Measurements from ENCODE around the gene TMEM97. TPM values are rescaled to one million over a fixed set of nuclear protein-coding genes. Genes with fewer than 3 reads are reported as not detected.
"Not testable (repeated sequence)": the region's sequence is repeated elsewhere in the genome, so short reads cannot be mapped to it uniquely, and the experiment has no call there.

TMEM97 gene
- total RNA-seq, 1 donor from 2014 or later = 50.1 TPM

GRCh38 chr17:28335959-28336871 lies 17.2 kb downstream of the TMEM97 start:
- peak in 1 of 2 donors; percentile 52 for DNase-seq (ENCODE audit: low spot score in 2 of 2)
- FAIRE-seq = no peak

- FAIRE-seq (no peak), DNase-seq (ENCODE audit: low spot score in 2 of 2) (no peak)
These were observed 19.2 kb downstream of the TMEM97 start for GRCh38 chr17:28338056-28338768.

GRCh38 chr17:28338769-28339212 lies 19.8 kb downstream of the TMEM97 start:
- not testable (repeated sequence) for FAIRE-seq; DNase-seq (ENCODE audit: low spot score in 2 of 2)

GRCh38 chr17:28339431-28339830 lies 20.4 kb downstream of the TMEM97 start:
- no peak for DNase-seq (ENCODE audit: low spot score in 2 of 2)
- FAIRE-seq = no peak

DNA sequence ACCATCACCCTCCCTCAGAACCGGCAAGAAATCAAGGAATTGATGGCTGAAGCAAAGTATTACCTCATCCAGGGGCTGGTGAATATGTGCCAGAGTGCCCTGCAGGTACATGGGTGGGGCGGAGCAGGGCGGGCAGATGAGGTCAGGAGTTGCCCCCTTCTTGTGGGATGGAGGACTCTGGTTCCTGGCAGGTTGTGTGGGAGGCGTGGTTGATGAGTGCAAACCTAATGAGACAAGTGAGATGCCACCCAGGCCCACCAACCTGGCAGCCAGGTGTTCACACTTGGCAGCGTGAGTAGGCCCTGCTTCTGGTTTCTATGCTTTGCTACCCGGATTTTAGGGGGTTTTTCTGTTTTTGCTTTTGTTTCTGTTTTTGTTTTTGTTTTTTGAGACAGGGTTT lies 21.4 kb downstream of the TMEM97 start:
- no peak for FAIRE-seq
- DNase-seq (ENCODE audit: low spot score in 2 of 2) = no peak

DNA sequence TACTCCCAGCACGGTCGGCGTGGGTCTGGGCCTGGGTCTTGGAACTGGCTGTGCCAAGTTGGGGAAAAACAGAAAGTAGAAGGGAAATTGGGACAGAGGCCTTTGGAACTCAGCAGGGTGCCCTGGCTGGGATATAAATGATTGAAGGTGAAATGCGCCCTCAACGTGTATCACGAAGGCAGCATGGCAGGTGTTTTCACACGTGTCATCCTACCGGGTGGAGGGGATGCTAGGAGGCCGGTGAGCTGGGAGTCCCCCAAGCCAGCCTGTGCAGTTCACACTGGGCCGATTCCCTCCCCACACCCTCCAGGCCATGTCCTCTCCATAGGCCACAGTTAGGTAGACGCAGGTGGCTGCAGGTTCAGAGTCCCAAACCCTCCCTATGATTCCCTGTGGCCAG lies 22.5 kb downstream of the TMEM97 start:
- no peak for FAIRE-seq
- no peak for DNase-seq (ENCODE audit: low spot score in 2 of 2)

- no peak for DNase-seq (ENCODE audit: low spot score in 2 of 2)
- no peak for FAIRE-seq
These were observed 23.3 kb downstream of the TMEM97 start for GRCh38 chr17:28342313-28342712.

GRCh38 chr17:28343491-28343932 lies 24.5 kb downstream of the TMEM97 start:
- no peak for DNase-seq (ENCODE audit: low spot score in 2 of 2)
- FAIRE-seq = no peak

- FAIRE-seq (no peak), DNase-seq (ENCODE audit: low spot score in 2 of 2) (no peak)
These were observed 25.0 kb downstream of the TMEM97 start for GRCh38 chr17:28344011-28344410.

DNA sequence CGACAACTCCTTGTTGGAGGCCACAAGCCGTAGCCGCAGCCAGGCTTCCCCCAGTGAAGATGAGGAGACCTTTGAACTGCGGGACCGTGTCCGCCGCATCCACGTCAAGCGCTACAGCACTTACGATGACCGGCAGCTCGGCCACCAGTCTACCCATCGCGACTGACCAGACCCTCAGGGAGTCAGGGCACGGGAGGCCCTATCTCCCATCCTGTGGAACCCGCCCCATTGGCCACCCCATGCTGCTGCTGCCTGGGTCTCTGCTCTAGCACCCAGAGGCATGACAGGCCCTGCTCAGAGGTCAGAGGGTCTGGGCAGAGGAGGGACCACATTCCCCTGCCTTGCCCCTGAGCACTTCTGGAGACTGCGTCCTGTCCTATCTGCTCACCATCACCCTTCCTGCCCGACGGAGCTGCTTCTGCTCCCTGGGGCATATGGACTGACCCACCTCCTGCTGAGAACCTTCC lies 25.5 kb downstream of the TMEM97 start:
- no peak for DNase-seq (ENCODE audit: low spot score in 2 of 2)
- no peak for FAIRE-seq

DNA sequence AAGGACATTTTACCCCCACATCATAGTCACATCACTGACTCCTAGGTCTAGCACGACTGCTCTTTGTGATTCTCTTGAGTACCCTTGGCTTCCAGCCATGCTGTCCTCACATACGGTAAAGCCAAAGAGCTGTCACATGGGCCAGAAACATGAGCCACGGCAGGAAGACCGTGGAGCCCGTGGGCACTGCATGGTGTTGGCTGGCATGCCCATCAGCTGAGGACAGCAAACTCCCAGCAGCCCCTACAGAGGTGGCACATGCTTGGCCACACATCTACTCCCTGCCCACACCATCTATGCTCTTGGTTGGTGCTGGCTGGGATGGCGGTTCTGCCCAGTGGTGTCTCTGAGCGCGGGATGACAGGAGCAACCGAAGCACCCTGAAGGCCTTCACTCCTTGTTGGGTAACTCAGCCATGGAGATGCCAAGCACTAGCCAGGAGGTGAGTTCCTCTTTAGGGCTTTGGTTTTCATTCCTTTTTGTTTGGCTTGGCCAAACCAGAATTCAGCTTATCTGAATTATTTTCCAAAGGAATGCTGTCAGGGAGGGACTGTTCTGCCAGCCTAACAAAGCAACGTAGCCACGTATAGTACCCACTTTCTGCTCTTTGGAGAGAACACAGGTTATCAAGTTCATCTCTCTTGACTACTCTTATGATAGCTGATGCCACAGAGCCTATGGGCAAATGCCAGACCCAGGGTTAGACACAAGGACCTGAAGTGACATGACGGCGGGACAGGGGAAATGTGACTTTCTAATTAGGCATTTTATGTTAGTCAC lies 26.6 kb downstream of the TMEM97 start:
- DNase-seq (ENCODE audit: low spot score in 2 of 2) (no peak), FAIRE-seq (no peak)

GRCh38 chr17:28346199-28346580 lies 27.2 kb downstream of the TMEM97 start:
- FAIRE-seq (no peak), DNase-seq (ENCODE audit: low spot score in 2 of 2) (no peak)

DNA sequence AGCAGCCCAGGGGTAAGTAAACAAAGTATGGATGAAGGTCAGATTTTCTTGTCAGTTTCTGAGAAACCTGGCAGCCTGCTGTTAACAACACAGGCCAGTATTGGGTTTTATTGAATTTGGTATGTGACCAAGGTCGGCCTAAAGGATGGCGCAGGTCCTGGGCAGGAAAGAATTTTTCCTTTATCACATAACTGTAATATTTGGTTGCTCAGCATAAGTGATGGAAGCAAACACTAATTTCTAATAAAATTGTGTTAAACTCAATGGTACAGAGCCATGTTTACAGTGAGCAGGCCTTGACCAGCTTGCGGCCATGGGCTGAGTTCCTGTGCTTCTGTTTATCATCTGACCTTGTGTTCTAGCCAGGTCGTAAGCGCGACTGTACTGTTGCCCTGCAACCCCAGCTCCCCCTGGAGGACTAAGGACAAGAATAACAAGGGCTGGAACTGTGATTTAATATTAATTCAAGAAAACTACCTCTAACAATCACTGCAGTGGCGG lies 27.8 kb downstream of the TMEM97 start:
- FAIRE-seq (no peak), DNase-seq (ENCODE audit: low spot score in 2 of 2) (no peak)

- FAIRE-seq (no peak), DNase-seq (ENCODE audit: low spot score in 2 of 2) (no peak)
These were observed 28.4 kb downstream of the TMEM97 start for GRCh38 chr17:28347261-28347891.

DNA sequence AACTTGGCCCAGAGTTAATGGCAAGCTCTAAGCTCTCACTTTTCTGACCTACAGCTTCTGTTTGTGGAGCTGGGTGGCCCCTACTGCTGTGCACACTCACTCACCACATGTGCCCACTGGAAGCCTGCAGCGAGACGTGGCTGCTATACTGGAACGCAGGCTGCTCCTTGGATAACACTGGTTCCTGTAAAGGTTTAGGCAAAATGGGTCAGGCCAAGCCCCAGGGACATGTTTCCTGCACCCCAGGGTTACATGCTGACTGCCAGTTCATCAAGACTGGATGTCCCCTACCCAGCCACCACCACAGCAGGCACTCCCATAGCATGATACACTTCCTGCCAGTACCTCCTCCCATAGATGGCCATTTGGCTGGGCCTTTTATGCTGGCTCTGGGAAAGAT lies 30.0 kb downstream of the TMEM97 start:
- no peak for FAIRE-seq
- no peak for DNase-seq (ENCODE audit: low spot score in 2 of 2)

- DNase-seq (ENCODE audit: low spot score in 2 of 2) (no peak), FAIRE-seq (no peak)
These were observed 31.3 kb downstream of the TMEM97 start for GRCh38 chr17:28350271-28350670.

DNA sequence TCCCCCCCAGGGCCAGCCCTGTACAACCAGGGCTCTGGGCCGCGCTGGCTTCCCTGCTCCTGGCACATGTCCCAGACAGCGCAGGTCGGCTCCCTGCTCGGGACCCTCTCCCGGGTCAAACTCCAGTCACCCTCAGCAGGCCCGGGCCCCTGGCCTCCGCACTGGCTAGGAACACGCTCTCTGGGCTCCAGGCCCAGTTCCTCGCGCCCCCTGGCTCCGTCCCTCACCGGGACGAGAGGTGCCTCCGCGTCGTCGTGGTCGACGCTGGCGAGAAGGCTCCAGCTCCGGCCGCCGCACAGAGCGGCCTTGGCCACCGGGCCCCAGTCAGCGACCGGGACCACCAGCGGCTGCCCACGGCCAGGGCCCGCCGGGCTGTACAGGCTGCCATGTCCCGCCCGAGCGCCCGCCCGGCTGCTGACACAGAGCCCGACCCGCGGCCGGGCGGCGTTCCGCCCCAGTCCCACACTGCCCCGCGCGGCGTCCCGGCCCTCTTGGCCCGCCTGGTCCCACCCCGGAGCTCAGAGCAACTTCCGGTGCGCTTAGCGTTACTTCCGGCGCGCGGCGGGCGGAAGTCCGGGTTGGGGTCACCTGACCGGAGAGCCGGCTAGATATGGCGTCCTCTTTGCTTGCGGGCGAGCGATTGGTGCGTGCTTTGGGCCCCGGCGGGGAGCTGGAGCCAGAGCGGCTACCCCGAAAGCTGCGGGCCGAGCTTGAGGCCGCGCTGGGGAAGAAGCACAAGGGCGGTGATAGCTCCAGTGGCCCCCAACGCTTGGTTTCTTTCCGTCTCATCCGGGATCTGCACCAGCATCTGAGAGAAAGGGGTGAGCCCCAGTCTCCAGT lies 38.3 kb downstream of the TMEM97 start, which contains the start of gene POLDIP2:
TSS of gene POLDIP2 (minus strand) at position 467 of the 840 bp plus-strand sequence. CDS start at position 388, 79 bp downstream.
- FAIRE-seq (no peak), DNase-seq (ENCODE audit: low spot score in 2 of 2) (peak; percentile 98)

DNA sequence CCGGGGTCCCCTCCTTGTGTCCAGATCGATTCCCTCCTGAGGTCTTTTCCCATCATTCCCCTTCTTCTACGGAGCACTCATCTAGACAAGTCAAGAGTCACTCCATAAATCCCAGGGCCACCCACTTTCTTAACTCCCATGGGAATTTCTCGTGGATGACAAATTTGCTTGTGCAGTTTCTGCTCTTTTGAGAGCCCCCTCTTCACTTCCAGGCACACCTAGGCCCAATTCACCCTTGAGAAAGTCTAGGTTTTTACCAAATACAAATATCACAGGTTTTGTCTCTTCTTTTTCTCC lies 38.8 kb downstream of the TMEM97 start:
- DNase-seq (ENCODE audit: low spot score in 2 of 2) (no peak), FAIRE-seq (no peak)

- no peak for DNase-seq (ENCODE audit: low spot score in 2 of 2)
- FAIRE-seq = no peak
These were observed 44.2 kb downstream of the TMEM97 start for GRCh38 chr17:28363186-28363585.
